ENCODE results near the gene PEX3.
A peak's percentile ranks its signal among the peaks of the same experiment; 100 is the strongest.

Gene PEX3

DNA sequence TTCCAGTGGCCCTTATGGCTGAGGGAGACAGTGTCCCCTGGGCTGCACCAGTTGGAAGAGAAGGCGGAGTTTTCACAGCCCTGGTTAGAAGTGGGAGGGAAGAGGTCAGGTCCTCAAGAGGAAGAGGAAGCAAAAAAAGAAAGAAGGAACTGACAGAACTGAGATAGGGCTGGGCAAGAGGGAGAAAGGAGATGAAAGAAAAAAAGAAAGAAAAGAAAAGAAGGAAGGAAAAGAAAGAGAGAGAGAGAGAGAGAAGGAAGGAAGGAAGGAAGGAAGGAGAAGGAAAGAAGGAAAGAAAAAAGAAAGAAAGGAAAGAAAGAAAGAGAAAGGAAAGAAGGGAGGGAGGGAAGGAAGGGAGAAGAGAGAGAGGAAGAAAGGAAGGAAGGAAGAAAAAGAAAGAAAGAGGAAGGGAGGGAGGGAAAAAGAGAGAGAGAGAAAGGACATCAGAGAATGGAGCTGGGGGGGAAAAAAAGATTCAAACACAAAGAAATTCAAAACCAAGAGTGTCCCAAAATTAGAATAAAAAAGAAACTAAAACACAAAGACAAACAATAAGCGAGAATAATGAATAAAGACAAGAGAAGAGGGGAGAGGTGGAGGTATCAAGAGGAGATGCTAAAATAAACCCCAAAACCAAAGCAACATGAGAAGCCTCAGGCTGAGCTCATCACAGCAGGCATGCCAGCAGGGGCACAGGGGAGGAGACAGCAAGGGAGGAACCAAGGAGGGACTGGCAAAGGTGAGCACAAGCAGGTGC lies 66.3 kb downstream of the PEX3 start:
- Histone ChIP-seq H3K27me3 (replicated peaks; ENCODE audit: control insufficient read depth, insufficient read depth, low read length, poor library complexity, severe bottlenecking) (no peaks in the 10 kb centered on the region), H3K4me3 (ENCODE audit: insufficient read depth, low read depth, low read length, poor library complexity, severe bottlenecking) (no peak overlapping the region)
- DNase-seq = no peak

DNA sequence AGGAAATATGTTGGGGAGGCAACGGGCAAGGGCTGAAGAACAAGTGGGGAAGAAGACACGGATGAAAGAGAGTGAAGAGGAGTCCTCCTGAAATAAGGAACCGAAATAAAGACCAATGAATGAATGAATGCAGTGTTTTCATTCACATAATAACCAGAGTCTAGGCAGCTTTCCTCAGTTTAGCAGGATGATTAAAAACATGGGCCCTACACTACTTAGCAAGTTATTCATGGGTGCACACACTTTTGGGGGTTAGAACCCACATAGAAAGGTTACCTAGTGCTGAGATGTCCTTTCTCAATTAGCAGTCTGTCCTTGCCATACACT lies 66.8 kb downstream of the PEX3 start:
- peaks cover 5% of the 10 kb centered on the region for H3K4me1 ChIP-seq (ENCODE audit: control insufficient read depth, insufficient read depth, low read length, poor library complexity, severe bottlenecking)
- no peaks in the 10 kb centered on the region for H3K36me3 ChIP-seq (ENCODE audit: control insufficient read depth, insufficient read depth, low read length)
- no peak overlapping the region for H3K4me3 ChIP-seq (ENCODE audit: insufficient read depth, low read depth, low read length, poor library complexity, severe bottlenecking)
- H3K27me3 ChIP-seq (replicated peaks; ENCODE audit: control insufficient read depth, insufficient read depth, low read length, poor library complexity, severe bottlenecking) = no peaks in the 10 kb centered on the region
- DNase-seq = no peak
- H3K27ac ChIP-seq (ENCODE audit: insufficient read depth, low read length, poor library complexity, severe bottlenecking) = no peak overlapping the region
- H3K9me3 ChIP-seq (ENCODE audit: control insufficient read depth, low read length) = no peaks in the 10 kb centered on the region

More for the DNA sequence above, 66.3 kb downstream of the PEX3 start:
- Histone ChIP-seq H3K27ac (ENCODE audit: insufficient read depth, low read length, poor library complexity, severe bottlenecking) (no peak overlapping the region), H3K9me3 (ENCODE audit: control insufficient read depth, low read length) (no peaks in the 10 kb centered on the region), H3K36me3 (ENCODE audit: control insufficient read depth, insufficient read depth, low read length) (no peaks in the 10 kb centered on the region), H3K4me1 (ENCODE audit: control insufficient read depth, insufficient read depth, low read length, poor library complexity, severe bottlenecking) (peaks cover 5% of the 10 kb centered on the region)

DNA sequence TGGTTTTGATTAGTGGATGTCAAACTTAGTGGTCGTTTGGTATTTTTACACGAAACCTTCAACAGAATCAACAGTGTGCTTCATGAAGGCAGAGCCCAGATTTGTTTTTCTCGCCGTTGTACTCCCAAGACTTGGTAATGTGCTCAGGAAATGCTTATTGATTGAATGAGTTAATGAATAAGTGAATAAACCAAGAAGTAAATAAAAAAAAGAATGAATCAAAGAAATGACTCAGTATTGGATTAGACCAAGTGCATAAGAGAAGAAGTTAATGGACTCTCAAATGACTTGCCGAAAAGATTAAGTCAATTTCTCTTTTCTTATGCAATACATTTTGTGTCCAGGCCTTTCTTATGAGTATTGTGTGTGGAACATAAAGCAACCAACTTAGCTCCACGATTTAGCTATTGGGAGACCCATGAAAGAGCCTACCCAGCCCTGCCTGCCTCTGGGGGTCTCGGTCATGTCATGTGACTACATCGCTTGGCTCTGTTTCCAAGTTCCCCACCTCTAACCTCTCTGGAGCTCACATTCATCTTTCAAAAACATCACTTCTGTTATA lies 71.5 kb downstream of the PEX3 start:
- no peak for DNase-seq
- no peak overlapping the region for H3K4me3 ChIP-seq (ENCODE audit: insufficient read depth, low read depth, low read length, poor library complexity, severe bottlenecking)
- no peaks in the 10 kb centered on the region for H3K4me1 ChIP-seq (ENCODE audit: control insufficient read depth, insufficient read depth, low read length, poor library complexity, severe bottlenecking)
- H3K27ac ChIP-seq (ENCODE audit: insufficient read depth, low read length, poor library complexity, severe bottlenecking) = no peak overlapping the region
- no peaks in the 10 kb centered on the region for H3K36me3 ChIP-seq (ENCODE audit: control insufficient read depth, insufficient read depth, low read length)
- no peaks in the 10 kb centered on the region for H3K27me3 ChIP-seq (replicated peaks; ENCODE audit: control insufficient read depth, insufficient read depth, low read length, poor library complexity, severe bottlenecking)
- no peaks in the 10 kb centered on the region for H3K9me3 ChIP-seq (ENCODE audit: control insufficient read depth, low read length)

DNA sequence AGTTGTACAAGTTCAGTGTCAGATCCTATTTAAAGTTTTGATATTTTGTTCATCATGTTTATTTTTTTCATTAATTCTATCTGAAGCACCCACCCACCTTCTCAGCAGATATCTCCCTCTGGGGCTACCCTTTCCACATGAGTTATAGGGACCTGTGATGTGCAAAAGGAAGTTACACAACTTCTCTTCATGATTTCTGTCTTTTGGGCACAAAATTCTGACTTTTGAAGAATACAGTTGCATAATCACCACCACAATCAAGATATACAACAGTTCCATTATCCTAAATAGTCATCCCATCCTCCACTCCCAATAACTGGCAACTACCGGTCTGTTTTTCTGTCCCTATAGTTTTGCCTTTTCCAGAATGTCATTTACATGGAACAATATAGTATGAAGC lies 74.8 kb downstream of the PEX3 start:
- DNase-seq = no peak
- Histone ChIP-seq H3K9me3 (ENCODE audit: control insufficient read depth, low read length) (no peaks in the 10 kb centered on the region), H3K27me3 (replicated peaks; ENCODE audit: control insufficient read depth, insufficient read depth, low read length, poor library complexity, severe bottlenecking) (no peaks in the 10 kb centered on the region), H3K4me3 (ENCODE audit: insufficient read depth, low read depth, low read length, poor library complexity, severe bottlenecking) (no peak overlapping the region), H3K27ac (ENCODE audit: insufficient read depth, low read length, poor library complexity, severe bottlenecking) (no peak overlapping the region), H3K36me3 (ENCODE audit: control insufficient read depth, insufficient read depth, low read length) (no peaks in the 10 kb centered on the region), H3K4me1 (ENCODE audit: control insufficient read depth, insufficient read depth, low read length, poor library complexity, severe bottlenecking) (peaks cover 14% of the 10 kb centered on the region)

DNA sequence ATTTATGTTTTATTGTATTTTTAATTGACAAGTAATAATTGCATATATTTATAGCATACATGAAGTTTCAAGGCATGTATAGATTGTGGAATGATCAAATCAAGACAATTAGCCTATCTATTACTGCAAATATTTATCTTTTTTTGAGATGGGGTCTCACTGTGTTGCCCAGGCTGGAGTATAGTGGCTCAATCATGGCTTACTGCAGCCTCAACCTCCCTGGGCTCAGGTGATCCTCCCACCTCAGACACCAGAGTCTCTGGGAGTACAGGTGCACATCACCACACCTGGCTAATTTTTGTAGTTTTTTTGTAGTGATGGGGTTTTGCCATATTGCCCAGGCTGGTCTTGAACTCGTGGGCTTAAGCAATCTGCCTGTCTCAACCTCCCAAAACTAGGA lies 77.1 kb downstream of the PEX3 start:
- no peak for DNase-seq
- Histone ChIP-seq H3K27ac (ENCODE audit: insufficient read depth, low read length, poor library complexity, severe bottlenecking) (no peak overlapping the region), H3K36me3 (ENCODE audit: control insufficient read depth, insufficient read depth, low read length) (no peaks in the 10 kb centered on the region), H3K27me3 (replicated peaks; ENCODE audit: control insufficient read depth, insufficient read depth, low read length, poor library complexity, severe bottlenecking) (no peaks in the 10 kb centered on the region), H3K4me1 (ENCODE audit: control insufficient read depth, insufficient read depth, low read length, poor library complexity, severe bottlenecking) (peaks cover 19% of the 10 kb centered on the region), H3K4me3 (ENCODE audit: insufficient read depth, low read depth, low read length, poor library complexity, severe bottlenecking) (no peak overlapping the region), H3K9me3 (ENCODE audit: control insufficient read depth, low read length) (no peaks in the 10 kb centered on the region)

DNA sequence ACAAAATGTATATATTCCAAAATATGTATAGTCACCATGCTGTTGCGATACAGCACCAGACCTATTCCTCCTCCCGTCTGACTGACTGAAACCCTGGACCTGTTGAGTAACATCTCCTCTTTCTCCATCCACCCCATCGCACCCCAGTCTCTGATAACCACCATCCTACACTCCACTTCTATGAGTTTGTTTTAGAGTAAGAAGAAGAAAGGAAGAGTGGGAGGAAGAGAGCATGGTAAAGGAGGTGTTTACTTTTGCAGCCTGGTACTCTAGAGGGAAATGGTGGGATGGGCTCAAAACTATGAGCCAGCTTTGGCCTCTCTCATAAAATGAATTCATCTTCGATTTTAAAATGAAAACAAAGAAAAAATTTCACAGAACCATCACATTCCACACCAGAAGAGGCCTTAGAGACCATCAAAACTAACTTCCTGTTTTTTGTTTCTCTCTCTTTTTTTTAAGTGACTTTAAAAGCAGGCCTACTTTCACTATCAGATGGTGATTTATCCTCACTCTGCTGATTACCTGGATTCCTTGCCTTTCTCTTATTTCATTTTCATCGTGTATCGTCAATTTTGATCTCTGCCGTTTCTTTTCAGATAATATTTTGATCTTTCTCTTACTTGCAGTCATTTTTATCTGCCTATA lies 77.7 kb downstream of the PEX3 start:
- H3K4me3 ChIP-seq (ENCODE audit: insufficient read depth, low read depth, low read length, poor library complexity, severe bottlenecking) = peak overlapping the region; percentile 4
- H3K27ac ChIP-seq (ENCODE audit: insufficient read depth, low read length, poor library complexity, severe bottlenecking) = peak overlapping the region; percentile 65
- no peak for DNase-seq

DNA sequence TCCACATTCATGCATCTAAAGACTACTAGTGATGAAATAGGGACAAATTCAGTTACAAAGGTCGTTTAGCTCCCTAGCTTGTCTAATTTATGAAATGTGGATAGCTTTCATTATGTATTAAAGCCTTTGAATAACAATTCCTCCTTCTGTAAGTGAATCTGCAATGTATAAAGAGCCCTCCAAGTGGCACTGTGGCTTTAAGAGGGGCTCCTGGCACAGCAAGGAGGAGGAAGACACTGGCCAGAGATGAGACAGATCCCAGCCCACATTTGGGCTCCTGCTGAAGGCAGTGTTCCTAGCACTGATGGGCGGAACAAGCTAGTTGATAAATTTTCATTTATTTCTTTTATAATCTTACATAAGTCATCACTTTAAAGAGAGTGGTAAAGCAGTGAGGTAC lies 78.5 kb downstream of the PEX3 start:
- no peak overlapping the region for H3K27ac ChIP-seq (ENCODE audit: insufficient read depth, low read length, poor library complexity, severe bottlenecking)
- no peaks in the 10 kb centered on the region for H3K36me3 ChIP-seq (ENCODE audit: control insufficient read depth, insufficient read depth, low read length)
- no peaks in the 10 kb centered on the region for H3K9me3 ChIP-seq (ENCODE audit: control insufficient read depth, low read length)
- H3K4me1 ChIP-seq (ENCODE audit: control insufficient read depth, insufficient read depth, low read length, poor library complexity, severe bottlenecking) = peaks cover 19% of the 10 kb centered on the region
- no peaks in the 10 kb centered on the region for H3K27me3 ChIP-seq (replicated peaks; ENCODE audit: control insufficient read depth, insufficient read depth, low read length, poor library complexity, severe bottlenecking)
- no peak for DNase-seq
- no peak overlapping the region for H3K4me3 ChIP-seq (ENCODE audit: insufficient read depth, low read depth, low read length, poor library complexity, severe bottlenecking)

More for the DNA sequence above, 77.7 kb downstream of the PEX3 start:
- Histone ChIP-seq H3K36me3 (ENCODE audit: control insufficient read depth, insufficient read depth, low read length) (no peaks in the 10 kb centered on the region), H3K27me3 (replicated peaks; ENCODE audit: control insufficient read depth, insufficient read depth, low read length, poor library complexity, severe bottlenecking) (no peaks in the 10 kb centered on the region), H3K4me1 (ENCODE audit: control insufficient read depth, insufficient read depth, low read length, poor library complexity, severe bottlenecking) (peaks cover 19% of the 10 kb centered on the region), H3K9me3 (ENCODE audit: control insufficient read depth, low read length) (no peaks in the 10 kb centered on the region)

DNA sequence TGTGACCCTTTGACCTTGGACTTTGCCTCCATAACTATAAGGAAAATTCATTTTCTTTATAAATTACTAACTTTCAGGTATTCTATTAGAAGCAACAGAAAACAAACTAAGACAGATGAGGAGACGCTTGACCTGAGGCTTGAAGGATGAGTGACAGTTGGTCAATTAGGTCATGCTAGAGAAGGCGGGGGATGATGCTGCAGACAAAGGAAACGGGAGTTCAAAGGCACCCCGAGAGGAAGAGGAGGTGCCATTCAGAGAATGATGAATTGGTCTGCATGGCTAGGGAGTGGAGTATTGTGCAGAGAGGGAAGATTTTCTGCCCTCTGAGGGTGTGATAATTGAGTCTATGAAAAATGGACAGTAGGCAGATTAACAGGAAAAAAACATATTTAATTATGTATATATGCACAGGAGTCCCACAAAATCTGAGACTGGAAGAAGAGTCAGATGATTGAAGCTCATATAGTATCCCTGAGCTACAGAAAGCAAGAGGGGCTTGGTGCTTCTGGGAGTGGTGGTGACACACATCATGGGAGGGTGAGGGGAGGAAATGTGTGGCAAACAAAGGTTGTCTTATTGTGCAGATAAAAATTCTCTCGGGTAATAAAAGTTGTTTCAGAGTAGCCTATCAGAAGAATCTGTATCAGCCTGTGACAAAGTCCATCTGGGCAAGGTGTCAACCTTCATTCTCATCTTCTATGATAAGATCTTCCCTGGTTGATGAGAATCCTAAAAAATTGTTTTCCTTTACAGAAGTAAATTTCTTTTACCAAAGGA lies 81.3 kb downstream of the PEX3 start:
- DNase-seq = no peak
- Histone ChIP-seq H3K27ac (ENCODE audit: insufficient read depth, low read length, poor library complexity, severe bottlenecking) (no peak overlapping the region), H3K4me3 (ENCODE audit: insufficient read depth, low read depth, low read length, poor library complexity, severe bottlenecking) (no peak overlapping the region), H3K9me3 (ENCODE audit: control insufficient read depth, low read length) (no peaks in the 10 kb centered on the region), H3K4me1 (ENCODE audit: control insufficient read depth, insufficient read depth, low read length, poor library complexity, severe bottlenecking) (peaks cover 24% of the 10 kb centered on the region), H3K27me3 (replicated peaks; ENCODE audit: control insufficient read depth, insufficient read depth, low read length, poor library complexity, severe bottlenecking) (no peaks in the 10 kb centered on the region), H3K36me3 (ENCODE audit: control insufficient read depth, insufficient read depth, low read length) (no peaks in the 10 kb centered on the region)

DNA sequence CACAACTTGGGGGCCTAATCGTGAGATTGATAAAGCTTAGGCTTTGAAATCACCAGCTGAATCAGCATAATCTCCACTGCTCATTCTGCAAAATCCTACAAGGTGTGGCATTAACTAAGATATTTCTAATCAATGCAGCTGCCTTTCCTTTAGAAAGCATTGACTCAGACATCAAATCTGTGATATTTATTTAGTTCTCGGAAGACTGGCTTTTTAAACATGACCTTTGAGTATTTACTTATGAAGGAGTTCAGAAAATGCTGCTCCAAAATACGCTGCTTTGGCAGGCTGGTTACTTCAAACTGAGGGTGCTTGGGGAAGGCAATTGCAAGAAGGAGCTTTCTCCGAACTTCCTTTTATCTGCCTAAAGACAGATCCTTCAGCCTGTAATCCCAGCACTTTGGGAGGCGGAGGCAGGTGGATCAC lies 84.6 kb downstream of the PEX3 start:
- no peak for DNase-seq
- Histone ChIP-seq H3K27me3 (replicated peaks; ENCODE audit: control insufficient read depth, insufficient read depth, low read length, poor library complexity, severe bottlenecking) (no peaks in the 10 kb centered on the region), H3K4me1 (ENCODE audit: control insufficient read depth, insufficient read depth, low read length, poor library complexity, severe bottlenecking) (peaks cover 24% of the 10 kb centered on the region), H3K36me3 (ENCODE audit: control insufficient read depth, insufficient read depth, low read length) (no peaks in the 10 kb centered on the region), H3K27ac (ENCODE audit: insufficient read depth, low read length, poor library complexity, severe bottlenecking) (no peak overlapping the region), H3K4me3 (ENCODE audit: insufficient read depth, low read depth, low read length, poor library complexity, severe bottlenecking) (no peak overlapping the region), H3K9me3 (ENCODE audit: control insufficient read depth, low read length) (no peaks in the 10 kb centered on the region)

DNA sequence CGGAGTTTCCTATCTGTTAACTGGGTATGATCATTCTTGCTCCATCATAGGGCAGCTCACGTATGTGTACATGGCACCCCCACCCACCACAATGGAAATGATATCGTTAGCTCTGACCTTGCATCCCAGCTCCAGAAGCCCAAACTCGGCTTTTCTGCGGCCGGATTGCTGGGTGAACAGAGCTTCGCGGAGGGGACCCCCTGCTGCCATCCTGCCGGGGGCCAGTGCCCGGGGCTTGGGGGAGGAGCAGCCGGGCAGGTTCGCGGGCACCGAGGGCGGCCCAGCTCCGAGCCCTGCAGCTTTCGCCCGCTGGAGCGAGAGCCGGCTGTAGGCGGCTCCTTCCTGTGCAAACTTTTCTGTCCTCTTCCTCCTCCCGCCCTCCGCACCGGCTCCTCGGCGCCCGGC lies 85.9 kb downstream of the PEX3 start:
- Histone ChIP-seq H3K9me3 (ENCODE audit: control insufficient read depth, low read length) (no peaks in the 10 kb centered on the region), H3K4me3 (ENCODE audit: insufficient read depth, low read depth, low read length, poor library complexity, severe bottlenecking) (peak overlapping the region; percentile 73), H3K36me3 (ENCODE audit: control insufficient read depth, insufficient read depth, low read length) (no peaks in the 10 kb centered on the region), H3K27ac (ENCODE audit: insufficient read depth, low read length, poor library complexity, severe bottlenecking) (peak overlapping the region; percentile 77), H3K4me1 (ENCODE audit: control insufficient read depth, insufficient read depth, low read length, poor library complexity, severe bottlenecking) (peaks cover 36% of the 10 kb centered on the region), H3K27me3 (replicated peaks; ENCODE audit: control insufficient read depth, insufficient read depth, low read length, poor library complexity, severe bottlenecking) (no peaks in the 10 kb centered on the region)
- peak in 2 of 3 donors; percentile 30 to 38 for DNase-seq
